Superior temporal gyrus (tissue), 1 donor: Measurements from ENCODE around the gene DYNC2H1.
"Not testable (repeated sequence)": the region's sequence is repeated elsewhere in the genome, so short reads cannot be mapped to it uniquely, and the experiment has no call there.

Experiments used
- DNase-seq: peaks from one replicate; pipeline ENCODE4 v3.0.0-alpha.2; 2016; ENCODE audit errors: extremely low spot score

DYNC2H1 gene

GRCh38 chr11:103372906-103373305 is 263.7 kb downstream of the DYNC2H1 start:
- DNase-seq, result no peak

- DNase-seq, result not testable (repeated sequence)
These were observed 265.0 kb downstream of the DYNC2H1 start for GRCh38 chr11:103374227-103374626.

GRCh38 chr11:103378931-103379330 is 269.7 kb downstream of the DYNC2H1 start:
- DNase-seq, result no peak

DNA sequence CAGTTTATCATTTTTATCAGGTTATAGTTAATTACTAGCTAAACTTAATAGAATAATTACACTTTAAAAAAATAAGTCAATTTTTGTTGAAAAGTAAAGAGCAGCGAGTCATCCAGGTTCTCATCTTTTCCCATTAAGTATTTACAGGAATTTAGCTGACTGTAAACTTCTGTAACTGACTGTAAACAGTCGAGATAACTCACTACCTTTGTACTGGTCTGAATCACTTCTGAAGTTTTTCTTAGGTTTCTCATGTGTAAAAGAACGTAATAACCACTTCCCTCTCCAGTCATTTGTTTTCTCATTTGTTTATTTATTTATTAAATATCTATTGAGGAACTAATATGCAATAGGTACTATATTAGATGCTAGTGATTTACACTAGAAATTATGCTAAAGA is 270.8 kb downstream of the DYNC2H1 start:
- no peak for DNase-seq

- DNase-seq, result no peak
These were observed 275.4 kb downstream of the DYNC2H1 start for GRCh38 chr11:103384652-103385051.

- no peak for DNase-seq
These were observed 286.4 kb downstream of the DYNC2H1 start for GRCh38 chr11:103395612-103396011.

GRCh38 chr11:103396237-103396636 is 287.0 kb downstream of the DYNC2H1 start:
- no peak for DNase-seq

DNA sequence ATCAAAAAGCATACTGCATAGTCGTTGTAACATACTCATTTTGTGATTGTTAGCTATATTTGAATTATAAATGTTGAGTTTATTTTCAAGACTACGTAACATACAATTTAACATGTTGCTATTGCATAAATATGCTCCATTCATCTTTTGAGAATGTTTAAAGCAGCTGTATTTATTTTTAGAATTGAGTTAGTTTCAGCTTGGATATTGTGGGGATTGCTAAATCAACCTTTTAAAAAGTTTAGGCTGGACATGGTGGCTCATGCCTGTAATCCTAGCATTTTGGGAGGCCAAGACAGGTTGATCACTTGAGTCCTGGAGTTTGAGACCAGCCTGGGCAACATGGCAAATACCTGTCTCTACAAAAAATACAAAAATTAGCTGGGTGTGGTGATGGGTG is 288.1 kb downstream of the DYNC2H1 start:
- DNase-seq, result no peak

DNA sequence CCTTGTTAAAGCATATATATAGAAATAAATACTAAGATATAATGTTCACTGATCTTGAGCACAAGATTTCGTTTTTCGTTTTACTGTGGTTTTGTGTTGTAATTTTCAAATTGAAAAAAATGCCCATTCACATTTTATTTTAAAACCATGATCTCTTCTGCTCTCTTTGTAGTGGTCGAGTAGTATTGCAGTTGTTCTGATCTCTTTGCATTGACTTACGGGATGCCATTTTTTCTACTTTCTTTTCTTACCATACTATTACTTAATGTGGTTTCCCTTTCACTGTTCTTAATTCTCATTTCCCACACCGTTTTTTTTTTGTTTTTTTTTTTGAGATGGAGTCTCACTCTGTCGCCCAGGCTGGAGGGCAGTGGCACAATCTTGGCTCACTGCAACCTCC is 289.6 kb downstream of the DYNC2H1 start:
- DNase-seq, result no peak

GRCh38 chr11:103406357-103406756 is 297.1 kb downstream of the DYNC2H1 start:
- no peak for DNase-seq

DNA sequence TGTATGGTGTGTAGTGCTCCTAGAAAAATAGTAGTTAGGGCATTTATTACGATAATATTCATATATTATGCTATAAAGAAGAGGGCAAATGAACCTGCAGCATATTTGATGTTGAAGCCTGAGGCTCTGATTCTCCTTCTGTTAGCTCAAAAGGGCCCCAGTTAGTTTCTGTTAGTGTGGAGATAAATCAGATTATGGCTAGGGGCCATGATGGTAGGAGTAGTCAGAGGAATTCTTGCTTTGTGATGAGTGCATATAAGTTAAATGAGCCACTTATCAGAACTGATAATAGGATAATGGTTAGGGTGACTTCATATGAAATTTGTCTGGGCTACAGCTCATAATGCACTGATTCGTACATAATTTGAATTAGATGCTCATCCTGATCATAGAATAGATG is 298.4 kb downstream of the DYNC2H1 start:
- no peak for DNase-seq

DNA sequence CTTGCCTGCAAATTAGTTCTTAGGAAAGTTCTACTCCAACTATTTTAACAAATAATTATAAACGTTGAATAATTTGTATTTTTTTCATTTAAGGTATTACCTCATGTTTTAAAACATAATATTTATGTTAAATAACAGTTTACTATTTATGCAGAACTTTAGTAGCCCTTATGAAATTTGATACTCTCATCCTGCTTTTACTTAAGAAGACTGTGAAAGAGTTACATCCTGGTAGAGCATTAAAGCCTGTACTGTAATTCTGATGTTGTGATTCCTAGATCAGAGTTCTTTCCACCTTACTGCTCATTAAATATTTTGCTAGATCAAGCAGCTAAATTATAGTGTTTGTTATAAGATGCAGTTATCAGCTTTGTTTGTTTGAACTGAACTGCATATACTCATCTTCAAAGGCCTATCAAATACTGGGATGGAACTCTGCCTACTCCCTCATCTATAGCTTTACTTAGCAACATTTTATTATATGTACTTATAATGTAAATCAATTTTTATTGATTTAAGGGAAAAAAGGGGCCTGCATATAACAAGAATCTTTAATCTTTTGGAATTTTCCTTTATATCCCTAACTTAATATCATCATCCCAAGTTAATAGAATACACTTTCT is 304.2 kb downstream of the DYNC2H1 start:
- DNase-seq, result no peak

- no peak for DNase-seq
These were observed 308.8 kb downstream of the DYNC2H1 start for GRCh38 chr11:103418014-103418413.

GRCh38 chr11:103420593-103420992 is 311.4 kb downstream of the DYNC2H1 start:
- DNase-seq, result no peak

DNA sequence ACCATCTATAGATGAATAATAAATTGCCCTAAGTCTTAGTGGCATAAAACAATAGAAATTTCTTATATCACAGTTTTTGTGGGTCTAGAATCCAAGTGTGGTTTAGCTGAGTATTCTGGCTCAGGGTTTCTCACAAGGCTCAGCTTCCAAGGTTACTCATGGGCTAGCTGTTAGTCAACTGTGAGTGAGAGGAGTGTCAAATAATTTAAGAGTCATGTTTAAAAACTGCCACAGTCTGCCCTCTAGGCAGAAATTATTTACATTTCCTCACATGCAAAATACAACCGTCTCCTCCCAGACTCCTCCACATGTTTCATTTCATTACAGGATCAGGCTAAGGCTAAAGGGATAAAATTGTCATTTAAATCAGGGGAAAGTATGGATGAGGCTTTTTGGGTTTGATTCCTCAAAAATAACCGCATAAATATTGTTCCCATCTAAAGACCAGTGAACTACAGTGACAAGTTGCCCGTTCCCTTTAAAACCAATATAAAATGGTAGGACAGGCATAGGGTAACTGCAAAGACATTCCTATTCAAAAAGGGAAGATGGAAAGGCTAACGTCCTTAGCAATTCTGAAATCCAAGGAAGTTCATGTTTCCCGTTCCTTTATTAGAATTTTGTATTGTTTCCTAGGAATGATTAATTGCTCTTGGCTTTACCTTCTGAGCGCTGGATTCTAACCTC is 324.3 kb downstream of the DYNC2H1 start:
- DNase-seq, result no peak

DNA sequence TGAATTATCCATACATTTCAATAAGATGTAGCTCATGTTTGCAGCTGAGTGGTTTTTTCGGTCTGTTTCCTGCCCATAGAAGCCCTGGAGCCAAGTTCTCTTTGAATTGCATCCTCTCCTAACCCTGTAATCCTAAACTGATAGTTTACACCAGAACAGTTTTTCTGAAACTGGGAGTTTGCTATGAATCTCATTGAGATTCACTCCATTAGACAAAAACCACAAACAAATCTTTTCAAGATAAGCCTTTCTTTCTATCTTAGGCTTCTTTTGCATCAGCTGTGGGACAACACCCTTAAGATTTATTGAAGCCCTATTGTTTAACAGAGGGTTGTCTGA is 324.8 kb downstream of the DYNC2H1 start:
- no peak for DNase-seq

- DNase-seq, result no peak
These were observed 327.0 kb downstream of the DYNC2H1 start for GRCh38 chr11:103436131-103436770.

DNA sequence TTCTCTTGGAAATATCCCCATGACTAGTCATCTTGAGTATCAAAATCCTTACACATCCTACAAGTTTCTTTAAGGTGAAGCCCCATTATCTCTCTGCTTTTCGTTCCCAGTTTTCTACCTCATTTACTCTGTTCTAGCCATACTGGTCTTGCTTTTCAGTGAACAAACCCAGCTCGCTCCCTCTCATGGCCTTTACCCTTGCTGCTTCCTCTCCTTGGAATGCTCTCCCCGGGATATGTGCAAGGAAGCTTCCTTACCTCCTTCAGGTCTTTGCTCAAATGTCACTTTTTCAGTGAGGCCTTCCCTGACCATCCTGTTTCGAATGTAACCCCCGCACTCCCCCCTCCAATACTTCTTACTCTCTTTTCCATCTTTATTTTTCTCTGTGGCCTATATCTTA is 331.8 kb downstream of the DYNC2H1 start:
- no peak for DNase-seq

DNA sequence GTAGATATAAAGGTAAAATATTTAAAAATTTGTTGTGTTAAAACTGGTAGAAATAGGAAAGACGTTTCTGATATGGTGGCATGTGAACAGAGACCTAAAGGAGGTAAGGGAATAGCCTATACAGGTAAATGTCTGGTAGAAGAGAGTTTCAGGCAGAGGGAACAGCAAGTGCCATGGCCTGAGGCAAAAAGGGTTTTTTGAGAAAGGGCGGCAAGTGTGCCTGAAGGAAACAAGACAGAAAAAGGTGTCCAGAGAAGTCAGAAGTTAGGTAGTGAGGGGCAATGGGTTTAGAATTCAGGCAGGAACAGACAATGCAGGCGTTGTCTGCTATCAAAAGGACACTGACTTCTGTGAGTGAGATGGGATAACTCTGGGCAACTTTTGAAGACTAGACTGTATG is 339.7 kb downstream of the DYNC2H1 start:
- no peak for DNase-seq

- no peak for DNase-seq
These were observed 341.0 kb downstream of the DYNC2H1 start for GRCh38 chr11:103450241-103450640.

DNA sequence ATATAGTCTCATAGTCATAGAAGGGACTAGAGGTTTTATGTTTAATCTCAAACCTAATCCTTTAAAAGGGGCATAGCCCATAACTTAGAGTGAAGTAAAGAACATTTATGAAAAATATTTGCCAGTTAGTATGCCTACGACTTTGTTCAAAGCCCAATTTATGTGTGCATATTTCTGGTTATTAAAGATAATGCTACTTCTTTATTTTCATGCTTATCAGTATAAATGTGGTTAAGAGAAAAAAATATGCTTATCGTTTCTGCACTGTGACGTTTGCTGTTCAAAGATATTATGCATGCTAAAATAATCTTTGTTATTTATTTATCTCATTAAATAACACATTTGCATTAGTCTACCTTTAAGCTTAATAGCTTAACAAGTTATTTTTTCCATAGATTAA is 343.9 kb downstream of the DYNC2H1 start:
- DNase-seq, result no peak

- DNase-seq, result no peak
These were observed 344.9 kb downstream of the DYNC2H1 start for GRCh38 chr11:103453915-103454709.

DNA sequence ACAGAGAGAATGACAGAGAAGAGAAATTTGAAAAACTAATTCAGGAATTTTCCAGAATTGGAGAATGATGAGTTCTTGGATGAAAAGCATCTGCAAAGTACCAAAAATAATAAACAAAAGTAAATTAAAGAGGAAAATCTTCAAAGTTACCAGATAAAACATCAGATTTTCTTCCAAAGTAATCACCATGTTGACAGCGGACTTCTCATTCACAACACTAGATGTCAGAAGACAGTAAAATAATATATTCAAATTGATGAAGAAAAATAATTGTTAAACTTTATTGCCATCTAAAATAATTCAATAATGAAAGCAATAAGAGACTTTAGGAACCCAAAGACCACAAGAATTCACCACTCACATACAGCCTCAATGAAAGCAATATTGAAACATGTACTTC is 355.2 kb downstream of the DYNC2H1 start:
- DNase-seq, result no peak
